Activated CD8-positive, alpha-beta T cell treated with anti-CD3 and anti-CD28 coated beads for 36 hours (primary cell): Measurements from ENCODE around the gene STPG2. TPM values are rescaled to one million over a fixed set of nuclear protein-coding genes. Genes with fewer than 3 reads are reported as not detected.

Experiments
- ATAC-seq: fragments of 200-7000 bp; cut with Tn5 transposase; one replicate; pipeline ENCODE4 v1.10.0; 2021; ENCODE audit warnings: mild to moderate bottlenecking, moderate library complexity
- CTCF ChIA-PET: fragments of 350-600 bp; sonication (Branson Sonifier 250); formaldehyde crosslinking; loops from one replicate; lab custom pipeline; 2021; ENCODE audit warnings: antibody characterized with exemption; lab: Charles Lee
- POLR2A ChIA-PET: fragments of 350-600 bp; sonication (Branson Sonifier 250); formaldehyde crosslinking; loops from one replicate; lab custom pipeline; 2021; ENCODE audit warnings: antibody characterized with exemption; lab: Charles Lee
- DNase-seq: peaks from one replicate; pipeline ENCODE4 v3.0.0-alpha.2; 2020
- H3K27ac Mint-ChIP-seq: one replicate; pipeline ENCODE4 v1.8.0; 2021; ENCODE audit warnings: mild to moderate bottlenecking, mixed read lengths
- H3K27me3 Mint-ChIP-seq: one replicate; pipeline ENCODE4 v1.8.0; 2021; ENCODE audit warnings: mixed read lengths
- H3K36me3 Mint-ChIP-seq: one replicate; pipeline ENCODE4 v1.8.0; 2021; ENCODE audit warnings: low read depth, mixed read lengths
- H3K4me1 Mint-ChIP-seq: one replicate; pipeline ENCODE4 v1.8.0; 2021; ENCODE audit warnings: low read depth, mixed read lengths
- H3K4me3 Mint-ChIP-seq: one replicate; pipeline ENCODE4 v1.8.0; 2021; ENCODE audit warnings: mild to moderate bottlenecking, moderate library complexity, mixed read lengths
- H3K9me3 Mint-ChIP-seq: one replicate; pipeline ENCODE4 v1.8.0; 2021; ENCODE audit warnings: mixed read lengths
- CTCF ChIP-seq: fragments of 200-600 bp; IDR thresholded peaks from one replicate; pipeline ENCODE4 v1.8.0; 2022; ENCODE audit warnings: antibody characterized with exemption, mild to moderate bottlenecking
- intact Hi-C: fragments of 100-400 bp; cut with micrococcal nuclease; formaldehyde crosslinking; loops from one replicate; pipeline ENCODE4 v1.10.0; 2022
- total RNA-seq, 2 experiments: library from RNA; stranded (reverse); gene quantifications; one replicate each; pipeline ENCODE4 v1.2.3, GENCODE V29; 2021

The STPG2 gene
- total RNA-seq: under 1 TPM; 0.16 to 0.18 TPM

- Mint-ChIP-seq H3K27me3 (no peaks in the 10 kb centered on the region), H3K4me3 (peak within 1 kb of the TSS; percentile 86), H3K27ac (peak within 1 kb of the TSS; percentile 97), H3K9me3 (peaks cover 3% of the 10 kb centered on the region), H3K36me3 (peaks cover 2% of the 10 kb centered on the region), H3K4me1 (peaks cover 15% of the 10 kb centered on the region)
- TF ChIP-seq CTCF: peak; percentile 73
- ATAC-seq: peak; percentile 100
- CTCF ChIA-PET: interaction anchor here (0.6 to 2.1 kb wide), 13 partner anchors 11 to 945 kb away, joined by 3 to 11 read pairs (median 3); partner anchors contain the start of genes ADH5 and METAP1
- POLR2A ChIA-PET: interaction anchor here (0.6 to 1.4 kb wide), 4 partner anchors 14 to 1705 kb away, joined by 4 to 6 read pairs (median 4); no protein-coding TSS in a partner anchor
- intact Hi-C loops: loop anchor here (10.0 kb wide), 1 partner anchor 302 kb away; no protein-coding TSS in a partner anchor
- DNase-seq: peak; percentile 94
Observed at GRCh38 chr4:98143001-98143899, at the start of gene STPG2. TSS of gene STPG2 (minus strand) at chr4:98143476.

- POLR2A ChIA-PET: no interaction called here
- CTCF ChIA-PET: no interaction called here
Observed at GRCh38 chr4:98185279-98185678, 42.0 kb upstream of the STPG2 start.

GRCh38 chr4:98181809-98182208, 38.5 kb upstream of the STPG2 start:
- DNase-seq: no peak
- intact Hi-C loops: no loop called here
- Mint-ChIP-seq H3K9me3 (no peaks in the 10 kb centered on the region), H3K27ac (no peak overlapping the region), H3K4me1 (no peaks in the 10 kb centered on the region), H3K27me3 (no peaks in the 10 kb centered on the region), H3K36me3 (no peaks in the 10 kb centered on the region), H3K4me3 (no peak overlapping the region)
- no peak for ATAC-seq
- POLR2A ChIA-PET: no interaction called here
- CTCF ChIA-PET: interaction anchor here (0.6 kb wide), 1 partner anchor 528 kb away, joined by 3 read pairs; no protein-coding TSS in a partner anchor
- no peak for TF ChIP-seq CTCF

More at GRCh38 chr4:98185279-98185678, 42.0 kb upstream of the STPG2 start:
- H3K4me3 Mint-ChIP-seq: no peak overlapping the region
- H3K4me1 Mint-ChIP-seq: no peaks in the 10 kb centered on the region
- TF ChIP-seq CTCF: no peak
- intact Hi-C loops: no loop called here
- DNase-seq: no peak
- no peak for ATAC-seq
- no peak overlapping the region for H3K27ac Mint-ChIP-seq
- no peaks in the 10 kb centered on the region for H3K27me3 Mint-ChIP-seq
- no peaks in the 10 kb centered on the region for H3K36me3 Mint-ChIP-seq
- H3K9me3 Mint-ChIP-seq: no peaks in the 10 kb centered on the region

- Mint-ChIP-seq H3K36me3 (no peaks in the 10 kb centered on the region), H3K4me1 (no peaks in the 10 kb centered on the region), H3K9me3 (no peaks in the 10 kb centered on the region), H3K27ac (no peak overlapping the region), H3K4me3 (no peak overlapping the region), H3K27me3 (no peaks in the 10 kb centered on the region)
- CTCF ChIA-PET: no interaction called here
- no peak for ATAC-seq
- TF ChIP-seq CTCF: no peak
- DNase-seq: no peak
- intact Hi-C loops: no loop called here
- POLR2A ChIA-PET: no interaction called here
Observed at GRCh38 chr4:98179951-98180350, 36.7 kb upstream of the STPG2 start.

GRCh38 chr4:98176531-98176930, 33.3 kb upstream of the STPG2 start:
- no peak for TF ChIP-seq CTCF
- intact Hi-C loops: no loop called here
- Mint-ChIP-seq H3K4me3 (no peak overlapping the region), H3K27me3 (no peaks in the 10 kb centered on the region), H3K9me3 (no peaks in the 10 kb centered on the region), H3K4me1 (no peaks in the 10 kb centered on the region), H3K27ac (no peak overlapping the region), H3K36me3 (no peaks in the 10 kb centered on the region)
- CTCF ChIA-PET: no interaction called here
- DNase-seq (no peak), ATAC-seq (no peak)
- POLR2A ChIA-PET: no interaction called here
